ENCODE results near the gene ZNF573. TPM values are rescaled to one million over a fixed set of nuclear protein-coding genes. Genes with fewer than 3 reads are reported as not detected.
A peak's percentile ranks its signal among the peaks of the same experiment; 100 is the strongest.

ZNF573 gene
- total and polyA plus RNA-seq, 2 of the 13 experiments (the other 11 are each of a cell fraction or from before 2014, with no cell fraction given) = 3.1 to 9.3 TPM

DNA sequence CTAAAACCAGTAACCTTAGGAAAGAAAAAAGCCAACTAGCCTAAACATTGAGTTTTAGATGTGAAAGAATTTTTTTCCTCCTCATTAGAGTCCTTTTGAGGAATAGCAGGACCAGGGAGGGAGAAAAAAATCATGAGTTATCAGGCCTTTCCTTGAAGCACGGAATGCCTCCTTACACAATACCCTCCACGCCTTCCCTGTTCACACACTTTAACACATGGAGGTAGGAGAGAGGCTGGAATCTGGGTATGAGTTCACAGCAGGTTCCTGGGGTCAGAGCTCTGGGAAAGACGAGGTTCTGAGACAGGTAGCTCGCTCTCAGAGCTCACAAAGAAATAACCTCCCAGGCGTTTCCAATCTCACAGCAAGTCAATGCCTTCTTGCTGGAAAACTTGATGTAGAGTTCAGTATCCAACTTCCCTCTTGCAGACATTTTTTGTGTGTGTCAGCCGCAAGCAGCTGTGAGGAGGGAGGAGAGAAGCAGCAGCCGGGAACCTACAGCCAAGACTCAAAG is 716 bp downstream of the ZNF573 start:
- no peaks in the 10 kb centered on the region for H4K20me1 ChIP-seq (ENCODE audit: insufficient read depth, low read length)
- ATAC-seq (peak; percentile 61), FAIRE-seq (no peak), DNase-seq (ENCODE audit: low spot score) (peak; percentile 18)
- H3K36me3 ChIP-seq (replicated peaks in 1 of 2; ENCODE audit: control insufficient read depth in 1 of 2, insufficient read depth in 2 of 2, low read length in 2 of 2) = no peaks in the 10 kb centered on the region
- in situ Hi-C loops (cut with HindIII; ENCODE audit: extremely low pct_ligation_motif_present, low pct_unique_long_range_greater_than_20kb) (no loop called here), intact Hi-C loops (cut with micrococcal nuclease; ENCODE audit: unreplicated experiment) (loop anchor here (1.0 kb wide), 3 partner anchors 59 to 123 kb away; partner anchors contain the start of genes ZFP30 and ZNF607)
- ChIA-PET POLR2A (interaction anchor here (1.5 to 1.8 kb wide), 3 partner anchors 86 to 312 kb away, joined by 5 to 13 read pairs (median 7); partner anchors contain the start of genes ZNF540, ZNF569 and ZNF571), CTCF (ENCODE audit: low intra/inter-chr PET ratio, low total read pairs) (no interaction called here)
- H3K9ac ChIP-seq (ENCODE audit: insufficient read depth, low read depth, low read length) = peak overlapping the region; percentile 86
- H3K27ac ChIP-seq (ENCODE audit: extremely low read length, insufficient read depth, low read length) = peak overlapping the region; percentile 86
- 4% methylated on average over 6 of the region's 7 CpGs for WGBS (ENCODE audit: low lambda C conversion rate)
- H3K4me2 ChIP-seq (ENCODE audit: low read depth, low read length) = peak overlapping the region; percentile 87
- no TSS peak for BruUV-seq (replicated peaks)
- H3K9me3 ChIP-seq (ENCODE audit: low read length) = no peaks in the 10 kb centered on the region
- no peaks in the 10 kb centered on the region for H3K4me1 ChIP-seq (ENCODE audit: insufficient read depth, low read length)
- H2AFZ ChIP-seq (ENCODE audit: low read length) = peak overlapping the region; percentile 96
- no peaks in the 10 kb centered on the region; a peak in 1 of 5 replicates for H3K27me3 ChIP-seq (ENCODE audit: control insufficient read depth in 1 of 2, insufficient read depth in 2 of 2, low read length in 2 of 2)
- peaks cover 2% of the 10 kb centered on the region for H3K79me2 ChIP-seq (ENCODE audit: insufficient read depth, low read length)
- TF ChIP-seq EED (CRISPR knock-in tag; IDR thresholded peaks at IDR 0.05) (0 out of 2 replicates have a peak, but pooled peaks have one; percentile 23), REL (CRISPR knock-in tag; conservative IDR thresholded peaks at IDR 0.05) (no peak), ZNF615 (CRISPR knock-in tag; IDR thresholded peaks at IDR 0.05; ENCODE audit: borderline replicate concordance) (no peak), FOXK1 (CRISPR knock-in tag; IDR thresholded peaks at IDR 0.05; ENCODE audit: borderline replicate concordance, low read depth) (no peak), ZNF275 (CRISPR knock-in tag; IDR thresholded peaks at IDR 0.05; ENCODE audit: borderline replicate concordance) (0 out of 2 replicates have a peak, but pooled peaks have one; percentile 40), ZBTB7B (CRISPR knock-in tag; IDR thresholded peaks at IDR 0.05) (0 out of 2 replicates have a peak, but pooled peaks have one; percentile 2), CEBPG (CRISPR knock-in tag; IDR thresholded peaks at IDR 0.05) (peak; percentile 29; the same call in 1 of the 2 replicates), ZNF496 (CRISPR knock-in tag; IDR thresholded peaks at IDR 0.05; ENCODE audit: insufficient replicate concordance) (no peak), HINFP (CRISPR knock-in tag; IDR thresholded peaks at IDR 0.05; ENCODE audit: low read depth) (no peak), RAD51 (IDR thresholded peaks at IDR 0.05; ENCODE audit: borderline replicate concordance) (no peak), SNAPC4 (CRISPR knock-in tag; IDR thresholded peaks at IDR 0.05) (0 out of 2 replicates have a peak, but pooled peaks have one; percentile 10)
- TF ChIP-seq, protein P1, sequence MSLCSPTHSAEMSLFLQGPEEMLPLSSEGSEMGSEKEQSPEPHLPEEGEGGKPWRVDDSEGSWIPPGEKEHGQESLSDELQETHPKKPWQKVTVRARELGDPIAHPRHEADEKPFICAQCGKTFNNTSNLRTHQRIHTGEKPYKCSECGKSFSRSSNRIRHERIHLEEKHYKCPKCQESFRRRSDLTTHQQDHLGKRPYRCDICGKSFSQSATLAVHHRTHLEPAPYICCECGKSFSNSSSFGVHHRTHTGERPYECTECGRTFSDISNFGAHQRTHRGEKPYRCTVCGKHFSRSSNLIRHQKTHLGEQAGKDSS (CRISPR knock-in tag; IDR thresholded peaks at IDR 0.05; ENCODE audit: borderline replicate concordance, low read depth) = 0 out of 2 replicates have a peak, but pooled peaks have one; percentile 41
- peak overlapping the region; percentile 94 to 96 (median 96) for H3K4me3 ChIP-seq (replicated peaks in 1 of 3; ENCODE audit: insufficient read depth in 1 of 3, low read depth in 2 of 3, low read length in 3 of 3)

Measured in HepG2 (cell line).